GM12801 (cell line): Measurements from ENCODE around the gene SEPTIN11.

ENCODE experiments used
- CTCF ChIP-seq: IDR thresholded peaks from one replicate; pipeline ENCODE4 v1.5.1; 2011; ENCODE audit warnings: control low read depth; ENCODE audit not compliant: insufficient read length; ENCODE audit errors: extremely low read depth

Gene SEPTIN11

DNA sequence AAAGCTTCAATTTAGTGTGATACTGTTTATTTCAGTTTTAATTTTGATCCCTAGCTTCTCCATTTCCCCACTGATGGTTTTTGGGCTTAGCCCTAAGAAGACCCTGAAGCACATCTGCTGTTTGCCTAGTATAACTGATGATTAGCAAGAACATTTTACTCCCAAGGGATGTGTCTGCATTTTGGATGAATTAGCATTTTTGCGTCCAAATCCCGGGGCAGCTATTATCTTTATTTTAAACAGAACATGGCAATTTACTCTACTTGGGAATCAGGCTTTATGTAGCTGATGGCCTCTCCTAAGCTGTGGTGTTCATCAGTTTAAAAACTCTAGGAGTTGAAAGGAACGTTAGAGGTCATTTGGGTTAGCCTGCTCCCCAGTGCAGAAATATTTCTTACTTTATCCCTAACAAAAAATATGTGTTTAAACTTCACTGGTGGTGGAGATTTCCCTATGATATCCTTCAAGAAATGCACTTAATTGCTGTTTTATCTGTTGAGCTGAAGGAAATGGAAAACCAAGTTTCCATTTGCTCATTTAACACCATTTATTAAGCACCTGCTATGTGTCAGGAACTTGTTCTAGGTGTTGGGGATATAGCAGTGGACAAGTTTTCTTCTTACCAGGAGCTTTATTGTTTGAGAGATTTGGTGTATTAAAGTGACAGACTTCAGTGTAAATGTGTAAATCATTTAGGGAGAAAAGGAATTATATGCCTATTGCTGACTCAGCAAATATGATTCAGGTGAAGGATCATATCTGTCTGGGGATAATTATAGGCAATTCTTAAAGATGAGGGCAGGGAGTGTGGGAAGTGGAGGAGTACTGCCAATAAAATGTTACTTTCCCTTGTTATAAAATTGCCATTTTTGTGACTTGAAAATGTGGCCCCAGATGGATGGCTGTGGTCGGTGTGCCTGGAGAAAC, 3.4 kb downstream of the SEPTIN11 start:
- TF ChIP-seq CTCF, result no peak

GRCh38 chr4:76953956-76954355, 4.4 kb downstream of the SEPTIN11 start:
- TF ChIP-seq CTCF, result no peak

- TF ChIP-seq CTCF, result no peak
Measured at GRCh38 chr4:76954489-76954888, 4.9 kb downstream of the SEPTIN11 start.

DNA sequence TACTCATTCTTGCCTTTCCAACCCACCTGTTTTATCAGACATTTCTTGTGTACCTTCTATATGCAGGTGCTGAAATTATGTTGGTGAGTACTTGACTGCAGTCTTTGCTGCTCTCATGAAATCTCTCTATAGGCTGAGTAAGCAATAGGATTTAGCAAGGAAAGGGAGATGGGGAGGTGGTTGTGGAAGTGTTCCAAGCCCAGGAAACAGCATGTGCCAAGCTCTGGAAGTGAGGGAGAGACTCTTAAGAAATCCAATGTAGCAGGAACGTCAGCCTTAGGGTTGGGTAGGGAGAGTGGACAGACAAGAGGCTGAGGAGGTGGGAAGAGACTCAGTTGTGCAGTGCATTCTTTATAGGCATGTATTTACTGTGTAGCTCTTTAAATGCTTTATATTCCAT, 5.6 kb downstream of the SEPTIN11 start:
- no peak for TF ChIP-seq CTCF

GRCh38 chr4:76957004-76957738, 7.6 kb downstream of the SEPTIN11 start:
- no peak for TF ChIP-seq CTCF

GRCh38 chr4:76958891-76959290, 9.3 kb downstream of the SEPTIN11 start:
- TF ChIP-seq CTCF, result no peak

GRCh38 chr4:76960014-76960413, 10.5 kb downstream of the SEPTIN11 start:
- TF ChIP-seq CTCF, result no peak
